ENCODE results near the gene HRCT1. TPM values are rescaled to one million over a fixed set of nuclear protein-coding genes. Genes with fewer than 3 reads are reported as not detected.

The HRCT1 gene
- total and polyA plus RNA-seq, 2 of the 4 experiments (the other 2 are of a cell fraction), result 1.1 to 3.9 TPM

GRCh38 chr9:35870351-35870923, 35.6 kb upstream of the HRCT1 start, which contains the start of gene OR13J1:
Gene OR13J1 (minus strand): TSS chr9:35870401. CDS start chr9:35870401, 0 bp downstream.
- Histone ChIP-seq H3K79me1 (ENCODE audit: low read depth in 1 of 2, low read length in 2 of 2) (no peaks in the 10 kb centered on the region), H3K27ac (ENCODE audit: insufficient read depth, low read length) (no peak within 1 kb of the TSS), H2BK120ac (ENCODE audit: low read depth, low read length) (no peak within 1 kb of the TSS), H3K4me3 (ENCODE audit: insufficient read depth, low read depth, low read length) (no peak within 1 kb of the TSS), H4K8ac (ENCODE audit: low read depth in 2 of 2, low read length in 2 of 2) (no peak within 1 kb of the TSS), H2BK5ac (ENCODE audit: low read depth, low read length, poor library complexity, severe bottlenecking) (no peak within 1 kb of the TSS), H3K9me3 (ENCODE audit: control insufficient read depth, insufficient read depth, low read length) (no peaks in the 10 kb centered on the region), H3K4me1 (ENCODE audit: control insufficient read depth, insufficient read depth, low read length) (no peaks in the 10 kb centered on the region), H3K56ac (ENCODE audit: extremely low read depth, insufficient read depth, low read length) (no peak within 1 kb of the TSS), H4K5ac (ENCODE audit: low read depth, low read length) (no peak within 1 kb of the TSS), H3K4ac (ENCODE audit: low read depth, low read length) (no peak within 1 kb of the TSS), H3K36me3 (ENCODE audit: control insufficient read depth, insufficient read depth, low read length) (no peaks in the 10 kb centered on the region), H2AFZ (replicated peaks; ENCODE audit: low read length, poor library complexity) (no peak within 1 kb of the TSS), H3K14ac (replicated peaks; ENCODE audit: low read depth, low read length) (no peak within 1 kb of the TSS), H3K23ac (ENCODE audit: low read depth, low read length) (no peak within 1 kb of the TSS), H3K9ac (ENCODE audit: low read depth, low read length) (no peak within 1 kb of the TSS), H3K4me2 (ENCODE audit: low read depth, low read length) (no peak within 1 kb of the TSS), H3K18ac (ENCODE audit: low read depth, low read length) (no peak within 1 kb of the TSS), H2AK9ac (replicated peaks; ENCODE audit: low read depth, low read length, poor library complexity) (peak within 1 kb of the TSS; percentile 28), H2BK20ac (ENCODE audit: low read depth, low read length) (no peak within 1 kb of the TSS), H2BK15ac (ENCODE audit: low read depth, low read length) (no peak within 1 kb of the TSS), H4K91ac (ENCODE audit: insufficient read depth, low read depth, low read length) (no peak within 1 kb of the TSS), H4K20me1 (ENCODE audit: insufficient read depth, low read length) (no peaks in the 10 kb centered on the region), H3K27me3 (ENCODE audit: control insufficient read depth, insufficient read depth, low read length) (peaks cover 7% of the 10 kb centered on the region; the same call in 1 of the 2 replicates), H3K9me1 (ENCODE audit: insufficient read depth, low read length) (0 out of 2 replicates have a peak, but pooled peaks cover 3% of the 10 kb centered on the region), H2AK5ac (ENCODE audit: low read depth, low read length) (no peak within 1 kb of the TSS)
- CTCF ChIA-PET, result interaction anchor here (0.7 to 1.3 kb wide), 3 partner anchors 12 to 80 kb away, joined by 3 to 5 read pairs (median 3); no protein-coding TSS in a partner anchor
- dilution Hi-C loops (cut with HindIII; ENCODE audit: low sequenced_read_pairs, unreplicated experiment), result no loop called here
- no peak for DNase-seq
- WGBS, 2 experiments (ENCODE audit: extremely low coverage in 2 of 2, insufficient read length in 1 of 2), result no CpG with 5 or more reads among the region's 8 CpGs
- no TSS peak for BruUV-seq (replicated peaks)
- in situ Hi-C loops (cut with MboI; ENCODE audit: low sequenced_read_pairs), result no loop called here
- POLR2A ChIA-PET (ENCODE audit: unreplicated experiment), result no interaction called here
- no peak for ATAC-seq (ENCODE audit: low read depth)
- intact Hi-C loops (cut with micrococcal nuclease), result no loop called here
- TF ChIP-seq FOS (IDR thresholded peaks at IDR 0.05; ENCODE audit: low read depth, low read length) (no peak), CTCF (conservative IDR thresholded peaks at IDR 0.05; ENCODE audit: low read depth, low read length) (no peak), MAZ (IDR thresholded peaks at IDR 0.05; ENCODE audit: borderline replicate concordance, low read depth, low read length) (no peak), SMC3 (IDR thresholded peaks at IDR 0.05; ENCODE audit: low read depth, low read length) (no peak)

Measured in IMR-90 (cell line).